ENCODE results near the gene C2orf66. TPM values are rescaled to one million over a fixed set of nuclear protein-coding genes. Genes with fewer than 3 reads are reported as not detected.

Gene C2orf66
- 0.04 TPM for polyA plus RNA-seq (2013, experiment 1 of 2)
- 0.06 TPM for polyA plus RNA-seq (2013, experiment 2 of 2)

- H2BK120ac ChIP-seq (ENCODE audit: low read depth, low read length), result no peak within 1 kb of the TSS
Measured at GRCh38 chr2:196809260-196809659, at the start of gene C2orf66. Gene C2orf66 (minus strand): TSS chr2:196809355. CDS start chr2:196809336, 19 bp downstream.

GRCh38 chr2:196854629-196855028 is 45.5 kb upstream of the C2orf66 start:
- Histone ChIP-seq H4K5ac (ENCODE audit: low read length) (no peak overlapping the region), H3K9ac (ENCODE audit: low read length) (no peak overlapping the region), H2BK15ac (replicated peaks; ENCODE audit: low read depth) (no peak overlapping the region), H2BK120ac (ENCODE audit: low read depth, low read length) (no peak overlapping the region), H3K23ac (ENCODE audit: low read length) (no peak overlapping the region), H3K4me1 (ENCODE audit: control insufficient read depth, low read depth, low read length) (no peaks in the 10 kb centered on the region), H4K8ac (ENCODE audit: low read depth, low read length) (no peak overlapping the region), H2BK5ac (ENCODE audit: low read length) (no peak overlapping the region), H3K56ac (ENCODE audit: low read length) (no peak overlapping the region), H3K27me3 (ENCODE audit: insufficient read depth, low read length, poor library complexity) (no peaks in the 10 kb centered on the region), H3K4ac (ENCODE audit: low read depth, low read length) (no peak overlapping the region), H3K27ac (ENCODE audit: low read depth, low read length) (no peak overlapping the region), H3K79me2 (ENCODE audit: control insufficient read depth, insufficient read depth, low read length) (no peaks in the 10 kb centered on the region), H3K36me3 (ENCODE audit: control insufficient read depth, insufficient read depth, low read length) (no peaks in the 10 kb centered on the region), H3K4me2 (ENCODE audit: low read length) (no peak overlapping the region), H3K4me3 (ENCODE audit: low read length) (no peak overlapping the region), H2AK5ac (ENCODE audit: low read length) (no peak overlapping the region), H3K18ac (ENCODE audit: low read length) (no peak overlapping the region), H3K79me1 (ENCODE audit: low read length) (no peaks in the 10 kb centered on the region)
- DNase-seq, result no peak
- no CpG with 5 or more reads among the region's 1 CpG for WGBS (ENCODE audit: extremely low coverage, insufficient coverage, low lambda C conversion rate)

More at GRCh38 chr2:196809260-196809659, at the start of gene C2orf66:
- no peak within 1 kb of the TSS for H3K18ac ChIP-seq (ENCODE audit: low read length)
- H3K4ac ChIP-seq (ENCODE audit: low read depth, low read length), result no peak within 1 kb of the TSS
- H4K5ac ChIP-seq (ENCODE audit: low read length), result no peak within 1 kb of the TSS
- no peak within 1 kb of the TSS for H3K9ac ChIP-seq (ENCODE audit: low read length)
- no CpG with 5 or more reads among the region's 1 CpG for WGBS (ENCODE audit: extremely low coverage, insufficient coverage, low lambda C conversion rate)
- no peak for DNase-seq
- H3K4me2 ChIP-seq (ENCODE audit: low read length), result no peak within 1 kb of the TSS
- H3K23ac ChIP-seq (ENCODE audit: low read length), result no peak within 1 kb of the TSS
- H3K4me3 ChIP-seq (ENCODE audit: low read length), result no peak within 1 kb of the TSS
- H2BK15ac ChIP-seq (replicated peaks; ENCODE audit: low read depth), result no peak within 1 kb of the TSS
- no peaks in the 10 kb centered on the region for H3K27me3 ChIP-seq (ENCODE audit: insufficient read depth, low read length, poor library complexity)
- H3K79me1 ChIP-seq (ENCODE audit: low read length), result no peaks in the 10 kb centered on the region
- H3K27ac ChIP-seq (ENCODE audit: low read depth, low read length), result no peak within 1 kb of the TSS
- no peaks in the 10 kb centered on the region for H3K36me3 ChIP-seq (ENCODE audit: control insufficient read depth, insufficient read depth, low read length)
- no peaks in the 10 kb centered on the region for H3K4me1 ChIP-seq (ENCODE audit: control insufficient read depth, low read depth, low read length)
- no peak within 1 kb of the TSS for H2BK5ac ChIP-seq (ENCODE audit: low read length)
- no peak within 1 kb of the TSS for H2AK5ac ChIP-seq (ENCODE audit: low read length)
- no peaks in the 10 kb centered on the region for H3K79me2 ChIP-seq (ENCODE audit: control insufficient read depth, insufficient read depth, low read length)
- H3K56ac ChIP-seq (ENCODE audit: low read length), result no peak within 1 kb of the TSS
- no peak within 1 kb of the TSS for H4K8ac ChIP-seq (ENCODE audit: low read depth, low read length)

DNA sequence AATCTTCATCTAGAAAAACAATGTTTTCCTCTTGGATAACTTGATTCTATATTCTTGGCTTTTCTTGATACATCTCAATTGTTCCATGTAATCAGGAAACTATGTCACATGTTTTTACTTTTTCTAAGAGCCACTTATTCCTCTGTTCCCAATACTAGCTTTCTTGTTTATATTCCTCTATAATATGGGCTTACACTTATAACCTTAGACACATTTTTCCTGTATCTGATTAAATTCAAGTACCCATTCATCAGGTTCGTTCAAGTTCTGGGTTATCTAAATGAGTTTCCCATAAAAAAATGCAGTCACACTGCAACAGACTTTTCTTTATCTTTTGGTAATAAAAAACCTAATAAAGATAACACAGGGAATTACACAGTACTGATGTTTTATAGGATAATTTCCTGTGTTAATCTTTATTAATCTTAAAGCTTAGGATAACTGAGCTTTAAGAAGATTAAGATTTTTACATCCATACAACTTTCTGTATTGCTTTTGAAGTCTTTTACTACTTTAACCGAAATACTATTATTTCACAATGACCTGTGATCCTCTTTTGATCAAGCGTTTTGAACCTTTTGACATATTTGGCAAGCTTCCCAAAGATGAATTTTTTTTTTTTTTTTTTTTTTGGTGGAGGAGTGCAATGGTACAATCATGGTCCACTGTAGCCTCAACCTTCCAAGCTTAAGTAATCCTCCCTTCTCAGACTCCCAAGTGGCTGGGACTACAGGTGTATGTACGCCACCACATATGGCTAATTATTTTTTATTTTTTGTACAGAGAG is 44.3 kb upstream of the C2orf66 start:
- H3K36me3 ChIP-seq (ENCODE audit: control insufficient read depth, insufficient read depth, low read length), result no peaks in the 10 kb centered on the region
- no peak for DNase-seq
- H3K4me2 ChIP-seq (ENCODE audit: low read length), result no peak overlapping the region
- no peaks in the 10 kb centered on the region for H3K79me2 ChIP-seq (ENCODE audit: control insufficient read depth, insufficient read depth, low read length)
- H3K4me1 ChIP-seq (ENCODE audit: control insufficient read depth, low read depth, low read length), result no peaks in the 10 kb centered on the region
- H3K79me1 ChIP-seq (ENCODE audit: low read length), result no peaks in the 10 kb centered on the region
- no peaks in the 10 kb centered on the region for H3K27me3 ChIP-seq (ENCODE audit: insufficient read depth, low read length, poor library complexity)
- H2AK5ac ChIP-seq (ENCODE audit: low read length), result no peak overlapping the region
- no peak overlapping the region for H3K9ac ChIP-seq (ENCODE audit: low read length)
- no peak overlapping the region for H3K4ac ChIP-seq (ENCODE audit: low read depth, low read length)
- H3K56ac ChIP-seq (ENCODE audit: low read length), result no peak overlapping the region
- H3K23ac ChIP-seq (ENCODE audit: low read length), result no peak overlapping the region
- H2BK15ac ChIP-seq (replicated peaks; ENCODE audit: low read depth), result no peak overlapping the region
- no peak overlapping the region for H4K5ac ChIP-seq (ENCODE audit: low read length)
- no peak overlapping the region for H3K18ac ChIP-seq (ENCODE audit: low read length)
- no peak overlapping the region for H3K27ac ChIP-seq (ENCODE audit: low read depth, low read length)
- no peak overlapping the region for H2BK120ac ChIP-seq (ENCODE audit: low read depth, low read length)
- no peak overlapping the region for H3K4me3 ChIP-seq (ENCODE audit: low read length)
- no peak overlapping the region for H2BK5ac ChIP-seq (ENCODE audit: low read length)
- WGBS (ENCODE audit: extremely low coverage, insufficient coverage, low lambda C conversion rate), result no CpG with 5 or more reads among the region's 4 CpGs
- H4K8ac ChIP-seq (ENCODE audit: low read depth, low read length), result no peak overlapping the region

GRCh38 chr2:196851088-196851487 is 41.9 kb upstream of the C2orf66 start:
- no peaks in the 10 kb centered on the region for H3K4me1 ChIP-seq (ENCODE audit: control insufficient read depth, low read depth, low read length)
- no peak for DNase-seq
- H3K27ac ChIP-seq (ENCODE audit: low read depth, low read length), result no peak overlapping the region
- no peak overlapping the region for H3K4me3 ChIP-seq (ENCODE audit: low read length)
- H2BK120ac ChIP-seq (ENCODE audit: low read depth, low read length), result no peak overlapping the region
- H4K5ac ChIP-seq (ENCODE audit: low read length), result no peak overlapping the region
- H3K27me3 ChIP-seq (ENCODE audit: insufficient read depth, low read length, poor library complexity), result no peaks in the 10 kb centered on the region
- H3K79me2 ChIP-seq (ENCODE audit: control insufficient read depth, insufficient read depth, low read length), result no peaks in the 10 kb centered on the region
- H2BK5ac ChIP-seq (ENCODE audit: low read length), result no peak overlapping the region
- no CpG with 5 or more reads among the region's 1 CpG for WGBS (ENCODE audit: extremely low coverage, insufficient coverage, low lambda C conversion rate)
- H4K8ac ChIP-seq (ENCODE audit: low read depth, low read length), result no peak overlapping the region
- no peak overlapping the region for H2AK5ac ChIP-seq (ENCODE audit: low read length)
- no peak overlapping the region for H2BK15ac ChIP-seq (replicated peaks; ENCODE audit: low read depth)
- H3K79me1 ChIP-seq (ENCODE audit: low read length), result no peaks in the 10 kb centered on the region
- no peak overlapping the region for H3K4me2 ChIP-seq (ENCODE audit: low read length)
- no peak overlapping the region for H3K9ac ChIP-seq (ENCODE audit: low read length)
- no peak overlapping the region for H3K18ac ChIP-seq (ENCODE audit: low read length)
- H3K4ac ChIP-seq (ENCODE audit: low read depth, low read length), result no peak overlapping the region
- no peak overlapping the region for H3K56ac ChIP-seq (ENCODE audit: low read length)
- H3K36me3 ChIP-seq (ENCODE audit: control insufficient read depth, insufficient read depth, low read length), result no peaks in the 10 kb centered on the region
- no peak overlapping the region for H3K23ac ChIP-seq (ENCODE audit: low read length)

DNA sequence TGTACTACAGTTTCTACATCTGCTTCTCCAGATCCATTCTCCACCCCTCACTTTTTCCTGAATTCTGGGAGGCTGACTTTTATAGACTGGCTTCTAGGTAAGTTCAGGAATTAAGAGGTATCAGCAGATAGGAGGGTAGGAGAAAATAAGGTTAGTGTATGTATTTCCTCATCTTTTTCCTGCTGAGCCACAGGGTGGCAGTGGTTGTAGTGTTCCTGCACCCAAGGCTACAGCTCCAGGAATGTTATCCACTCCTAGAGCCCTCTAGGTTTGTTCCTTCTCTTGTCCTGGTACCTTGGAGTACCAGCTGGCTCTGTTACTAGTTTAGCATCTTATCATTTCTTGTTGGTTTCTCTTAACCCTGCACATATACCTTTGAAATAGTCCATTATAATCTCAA is 40.7 kb upstream of the C2orf66 start:
- no peak overlapping the region for H3K4me2 ChIP-seq (ENCODE audit: low read length)
- no peaks in the 10 kb centered on the region for H3K4me1 ChIP-seq (ENCODE audit: control insufficient read depth, low read depth, low read length)
- no peak overlapping the region for H2BK5ac ChIP-seq (ENCODE audit: low read length)
- H2AK5ac ChIP-seq (ENCODE audit: low read length), result no peak overlapping the region
- no peaks in the 10 kb centered on the region for H3K27me3 ChIP-seq (ENCODE audit: insufficient read depth, low read length, poor library complexity)
- H2BK15ac ChIP-seq (replicated peaks; ENCODE audit: low read depth), result no peak overlapping the region
- H3K18ac ChIP-seq (ENCODE audit: low read length), result no peak overlapping the region
- H3K79me2 ChIP-seq (ENCODE audit: control insufficient read depth, insufficient read depth, low read length), result no peaks in the 10 kb centered on the region
- no peak overlapping the region for H3K23ac ChIP-seq (ENCODE audit: low read length)
- no peaks in the 10 kb centered on the region for H3K36me3 ChIP-seq (ENCODE audit: control insufficient read depth, insufficient read depth, low read length)
- no peak overlapping the region for H4K8ac ChIP-seq (ENCODE audit: low read depth, low read length)
- H3K56ac ChIP-seq (ENCODE audit: low read length), result no peak overlapping the region
- no peak overlapping the region for H4K5ac ChIP-seq (ENCODE audit: low read length)
- H2BK120ac ChIP-seq (ENCODE audit: low read depth, low read length), result no peak overlapping the region
- H3K4me3 ChIP-seq (ENCODE audit: low read length), result no peak overlapping the region
- H3K27ac ChIP-seq (ENCODE audit: low read depth, low read length), result no peak overlapping the region
- H3K4ac ChIP-seq (ENCODE audit: low read depth, low read length), result no peak overlapping the region
- no peak overlapping the region for H3K9ac ChIP-seq (ENCODE audit: low read length)
- H3K79me1 ChIP-seq (ENCODE audit: low read length), result no peaks in the 10 kb centered on the region
- peak; percentile 43 for DNase-seq

GRCh38 chr2:196846295-196846694 is 37.1 kb upstream of the C2orf66 start:
- Histone ChIP-seq H3K23ac (ENCODE audit: low read length) (no peak overlapping the region), H3K27me3 (ENCODE audit: insufficient read depth, low read length, poor library complexity) (no peaks in the 10 kb centered on the region), H4K8ac (ENCODE audit: low read depth, low read length) (no peak overlapping the region), H3K18ac (ENCODE audit: low read length) (no peak overlapping the region), H4K5ac (ENCODE audit: low read length) (no peak overlapping the region), H3K36me3 (ENCODE audit: control insufficient read depth, insufficient read depth, low read length) (no peaks in the 10 kb centered on the region), H3K56ac (ENCODE audit: low read length) (no peak overlapping the region), H3K79me2 (ENCODE audit: control insufficient read depth, insufficient read depth, low read length) (no peaks in the 10 kb centered on the region), H3K4me1 (ENCODE audit: control insufficient read depth, low read depth, low read length) (no peaks in the 10 kb centered on the region), H3K79me1 (ENCODE audit: low read length) (no peaks in the 10 kb centered on the region), H2BK120ac (ENCODE audit: low read depth, low read length) (no peak overlapping the region), H3K4me2 (ENCODE audit: low read length) (no peak overlapping the region), H2BK5ac (ENCODE audit: low read length) (no peak overlapping the region), H2AK5ac (ENCODE audit: low read length) (no peak overlapping the region), H3K9ac (ENCODE audit: low read length) (no peak overlapping the region), H2BK15ac (replicated peaks; ENCODE audit: low read depth) (no peak overlapping the region), H3K4ac (ENCODE audit: low read depth, low read length) (no peak overlapping the region), H3K4me3 (ENCODE audit: low read length) (no peak overlapping the region), H3K27ac (ENCODE audit: low read depth, low read length) (no peak overlapping the region)
- peak; percentile 12 for DNase-seq
